SK-N-SH (cell line): ENCODE measurements around the gene THSD7A. TPM values are rescaled to one million over a fixed set of nuclear protein-coding genes. Genes with fewer than 3 reads are reported as not detected.

Source experiments
- CTCF ChIA-PET: fragments of 300-600, 350-600 bp; formaldehyde crosslinking; extraction: SDS; loops from one replicate; lab custom pipeline; 2021; lab: Yijun Ruan, JAX
- POLR2A ChIA-PET: fragments of 350-600 bp; sonication (Branson Sonifier 250); formaldehyde crosslinking; extraction: SDS; loops from one replicate; lab custom pipeline; 2020; ENCODE audit warnings: antibody characterized with exemption, inconsistent platforms; lab: Yijun Ruan, JAX
- DNase-seq: peaks from one replicate; pipeline ENCODE4 v3.0.0; 2012
- H2AFZ ChIP-seq: fragments of 200-600 bp; sonication (generic); 2 replicates; pipeline ENCODE4 v1.8.1; 2016; ENCODE audit warnings: antibody characterized with exemption, mild to moderate bottlenecking, low read depth
- H3F3A ChIP-seq: fragments of 200-600 bp; sonication (generic); replicated peaks from 2 replicates; pipeline ENCODE3; 2016; ENCODE audit warnings: antibody characterized with exemption, mild to moderate bottlenecking; ENCODE audit not compliant: insufficient read depth
- H3K27ac ChIP-seq, 2 experiments: fragments of 200-500 bp in 1 of 2; fragments of 200-600 bp in 1 of 2; sonication (Bioruptor generic) in 1 of 2; sonication (generic), shearing (Covaris generic) in 1 of 2; 2 replicates each; pipeline versions ENCODE4 v1.5.1 to v1.6.1; 2014 to 2016; ENCODE audit warnings: low read depth in 2 of 2, inconsistent platforms in 1 of 2, low read length in 1 of 2, mild to moderate bottlenecking in 1 of 2, mixed read lengths in 1 of 2
- H3K27me3 ChIP-seq: fragments of 200-600 bp; sonication (generic), shearing (Covaris generic); 2 replicates; pipeline ENCODE4 v1.6.1; 2016; ENCODE audit warnings: mixed run types; ENCODE audit not compliant: insufficient read depth
- H3K36me3 ChIP-seq, 2 experiments: fragments of 200-500 bp in 1 of 2; fragments of 200-600 bp in 1 of 2; sonication (Bioruptor generic) in 1 of 2; sonication (generic) in 1 of 2; replicated peaks in 1 of 2; 2 replicates each; pipeline versions ENCODE3 to v1.5.1; 2014 to 2016; ENCODE audit warnings: low read length in 1 of 2, mild to moderate bottlenecking in 1 of 2; ENCODE audit not compliant: insufficient read depth in 2 of 2, control insufficient read depth in 1 of 2
- H3K4me1 ChIP-seq, 2 experiments: fragments of 200-500 bp in 1 of 2; fragments of 200-600 bp in 1 of 2; sonication (Bioruptor generic) in 1 of 2; sonication (generic), shearing (Covaris generic) in 1 of 2; 2 replicates each; pipeline versions ENCODE4 v1.5.1 to v1.6.1; 2014 to 2016; ENCODE audit warnings: low read depth in 1 of 2, low read length in 1 of 2, mixed run types in 1 of 2; ENCODE audit not compliant: insufficient read depth in 2 of 2, control insufficient read depth in 1 of 2
- H3K4me2 ChIP-seq: fragments of 200-600 bp; sonication (generic), shearing (Covaris generic); 2 replicates; pipeline ENCODE4 v1.6.1; 2017; ENCODE audit warnings: mixed run types
- H3K4me3 ChIP-seq, 2 experiments: fragments of 200-500 bp in 1 of 2; fragments of 200-600 bp in 1 of 2; sonication (Bioruptor generic) in 1 of 2; sonication (generic), shearing (Covaris generic) in 1 of 2; 2 replicates each; pipeline versions ENCODE4 v1.5.1 to v1.8.1; 2014 to 2016; ENCODE audit warnings: low read depth in 2 of 2, inconsistent platforms in 1 of 2, low read length in 1 of 2, mild to moderate bottlenecking in 1 of 2, mixed read lengths in 1 of 2, moderate library complexity in 1 of 2
- H3K79me2 ChIP-seq: fragments of 200-600 bp; sonication (generic); 2 replicates; pipeline ENCODE4 v1.8.1; 2017; ENCODE audit warnings: mild to moderate bottlenecking; ENCODE audit not compliant: insufficient read depth
- H3K9ac ChIP-seq: fragments of 200-600 bp; sonication (generic); 2 replicates; pipeline ENCODE4 v1.6.1; 2017; ENCODE audit warnings: mixed run types
- H3K9me2 ChIP-seq: fragments of 200-600 bp; sonication (generic); 2 replicates; pipeline ENCODE4 v1.6.1; 2017; ENCODE audit warnings: mixed run types
- H3K9me3 ChIP-seq: fragments of 200-600 bp; sonication (generic); 2 replicates; pipeline ENCODE4 v1.6.1; 2017; ENCODE audit warnings: mixed run types, mild to moderate bottlenecking, moderate library complexity
- H4K20me1 ChIP-seq: fragments of 200-600 bp; sonication (generic); 2 replicates; pipeline ENCODE4 v1.6.1; 2017; ENCODE audit warnings: mild to moderate bottlenecking, mixed run types; ENCODE audit not compliant: insufficient read depth
- ELF1 ChIP-seq: IDR thresholded peaks from 2 replicates; pipeline ENCODE4 v1.4.0; 2012
- GATA2 ChIP-seq: sonication (generic); formaldehyde crosslinking; IDR thresholded peaks from 2 replicates; pipeline ENCODE4 v1.5.0; 2020; ENCODE audit warnings: mild to moderate bottlenecking, missing genetic modification reagents
- JUND ChIP-seq: IDR thresholded peaks from 2 replicates; pipeline ENCODE4 v1.4.0; 2012
- RCOR1 ChIP-seq: fragments of 150-350 bp; IDR thresholded peaks from 2 replicates; pipeline ENCODE4 v1.6.1; 2017; ENCODE audit warnings: antibody characterized with exemption, low read length
- RXRA ChIP-seq: IDR thresholded peaks from 2 replicates; pipeline ENCODE4 v1.4.0; 2012; ENCODE audit warnings: low read depth, mild to moderate bottlenecking, borderline replicate concordance
- YY1 ChIP-seq: IDR thresholded peaks from 2 replicates; pipeline ENCODE4 v1.4.0; 2012; ENCODE audit warnings: low read depth, mild to moderate bottlenecking
- WGBS: methylation state at CpG from one replicate; pipeline ENCODE4 v1.1.6; 2017; ENCODE audit warnings: low lambda C conversion rate; 5-methylcytosine and 5-hydroxymethylcytosine counted together
- polyA plus RNA-seq, 3 experiments: library from polyadenylated mRNA; depleted of rRNA; stranded (reverse); fragments of >200 nt; gene quantifications; 2 replicates each; pipeline ENCODE4 v1.2.3, GENCODE V29; 2012
- TF ChIP-seq, protein P1 (sequence below): fragments of 150-350 bp; IDR thresholded peaks from 2 replicates; pipeline ENCODE4 v1.6.1; 2017; ENCODE audit warnings: antibody characterized with exemption, low read length, low read depth, borderline replicate concordance

The THSD7A gene
- polyA plus RNA-seq, 1 of the 3 experiments (the other 2 are of a cell fraction): 0.16 TPM

DNA sequence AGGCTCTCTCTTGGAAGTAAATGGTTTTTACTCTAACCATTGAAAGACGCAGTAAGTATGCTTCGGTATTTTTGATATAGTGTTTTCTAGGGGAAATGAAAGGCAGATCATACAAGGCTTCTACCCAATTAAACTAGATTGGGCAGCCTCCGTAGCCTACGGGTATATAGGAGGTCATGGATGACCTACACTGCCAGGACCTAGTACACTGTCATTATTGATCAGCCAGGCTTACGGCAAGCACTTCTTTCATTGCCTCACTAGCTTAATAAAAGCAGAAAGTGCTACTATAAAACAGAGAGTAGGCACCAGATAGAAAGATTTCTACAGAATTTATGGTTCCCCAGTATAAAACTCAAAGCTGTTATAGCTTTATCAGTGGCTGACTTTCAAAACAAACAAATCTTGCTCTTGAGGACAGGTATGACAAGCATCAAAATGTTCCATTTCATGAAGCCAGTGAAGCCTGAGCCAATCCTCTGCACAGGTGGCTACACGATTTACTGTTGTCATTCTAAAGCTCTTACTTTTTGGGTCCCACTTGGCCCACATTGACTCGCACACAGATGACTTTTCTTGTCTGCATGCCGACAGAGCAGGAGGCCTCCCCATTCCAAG lies 358.1 kb downstream of the THSD7A start:
- WGBS: 61% methylated on average over 8 of the region's 8 CpGs

DNA sequence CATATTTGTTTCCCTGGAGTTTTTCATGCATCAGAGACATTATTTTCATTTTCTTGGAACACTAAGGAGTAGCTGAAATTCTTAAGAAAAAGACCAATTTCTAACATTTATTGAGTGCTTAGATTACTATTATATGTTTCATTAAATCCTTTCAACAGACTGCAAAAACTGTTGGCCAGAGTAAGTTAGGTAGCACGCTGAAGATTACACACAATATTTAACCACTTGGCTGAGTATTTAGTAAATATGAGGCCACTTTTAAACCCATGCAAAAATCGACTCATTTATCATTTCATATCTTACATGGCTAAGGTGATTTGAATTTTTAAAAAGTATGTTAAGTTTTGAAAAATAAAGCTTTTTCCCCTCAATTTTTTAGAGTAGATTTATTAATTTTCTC lies 358.8 kb downstream of the THSD7A start:
- H3K9me3 ChIP-seq: no peaks in the 10 kb centered on the region; the same call in 1 of the 2 replicates
- H3K79me2 ChIP-seq: no peaks in the 10 kb centered on the region
- H2AFZ ChIP-seq: no peak overlapping the region
- no peak for TF ChIP-seq GATA2 (CRISPR knock-in tag)
- no peak for TF ChIP-seq RXRA
- TF ChIP-seq, all 33 proteins: peak for 0
- Histone ChIP-seq H3K4me3 (no peak overlapping the region), H3K4me2 (no peak overlapping the region), H3K4me1 (peaks cover 0 to 6% of the 10 kb centered on the region in 2 experiments; a peak in 2 of 4 replicates), H3K27ac (no peak overlapping the region), H3K27me3 (no peaks in the 10 kb centered on the region), H3K36me3 (peaks cover 0 to 13% of the 10 kb centered on the region in 2 experiments), H3K9ac (no peak overlapping the region), H3K9me2 (no peaks in the 10 kb centered on the region), H4K20me1 (no peaks in the 10 kb centered on the region), H3F3A (no peaks in the 10 kb centered on the region)
- DNase-seq: no peak
- WGBS: 34% methylated on average over 2 of the region's 2 CpGs
- CTCF ChIA-PET: interaction anchor here (0.6 to 1.4 kb wide), 6 partner anchors 10 to 279 kb away, joined by 3 to 4 read pairs (median 3); no protein-coding TSS in a partner anchor
- POLR2A ChIA-PET: no interaction called here

More for the DNA sequence above, 358.1 kb downstream of the THSD7A start:
- H4K20me1 ChIP-seq: no peaks in the 10 kb centered on the region
- no peaks in the 10 kb centered on the region for H3K79me2 ChIP-seq
- no peaks in the 10 kb centered on the region for H3K9me2 ChIP-seq
- POLR2A ChIA-PET: no interaction called here
- no peak for DNase-seq
- CTCF ChIA-PET: interaction anchor here (0.6 to 1.4 kb wide), 4 partner anchors 9 to 278 kb away, joined by 3 to 4 read pairs (median 4); no protein-coding TSS in a partner anchor
- H3K27ac ChIP-seq: no peak overlapping the region
- H3K27me3 ChIP-seq: no peaks in the 10 kb centered on the region
- H3K4me2 ChIP-seq: no peak overlapping the region
- H3K9me3 ChIP-seq: no peaks in the 10 kb centered on the region; the same call in 1 of the 2 replicates
- H3K9ac ChIP-seq: no peak overlapping the region
- peaks cover 0 to 13% of the 10 kb centered on the region in 2 experiments for H3K36me3 ChIP-seq
- H3F3A ChIP-seq: no peaks in the 10 kb centered on the region
- no peak for TF ChIP-seq RCOR1
- TF ChIP-seq, protein P1, sequence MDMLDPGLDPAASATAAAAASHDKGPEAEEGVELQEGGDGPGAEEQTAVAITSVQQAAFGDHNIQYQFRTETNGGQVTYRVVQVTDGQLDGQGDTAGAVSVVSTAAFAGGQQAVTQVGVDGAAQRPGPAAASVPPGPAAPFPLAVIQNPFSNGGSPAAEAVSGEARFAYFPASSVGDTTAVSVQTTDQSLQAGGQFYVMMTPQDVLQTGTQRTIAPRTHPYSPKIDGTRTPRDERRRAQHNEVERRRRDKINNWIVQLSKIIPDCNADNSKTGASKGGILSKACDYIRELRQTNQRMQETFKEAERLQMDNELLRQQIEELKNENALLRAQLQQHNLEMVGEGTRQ: no peak
- H3K4me1 ChIP-seq: peaks cover 0 to 6% of the 10 kb centered on the region in 2 experiments; a peak in 2 of 4 replicates
- H2AFZ ChIP-seq: no peak overlapping the region
- H3K4me3 ChIP-seq: no peak overlapping the region

DNA sequence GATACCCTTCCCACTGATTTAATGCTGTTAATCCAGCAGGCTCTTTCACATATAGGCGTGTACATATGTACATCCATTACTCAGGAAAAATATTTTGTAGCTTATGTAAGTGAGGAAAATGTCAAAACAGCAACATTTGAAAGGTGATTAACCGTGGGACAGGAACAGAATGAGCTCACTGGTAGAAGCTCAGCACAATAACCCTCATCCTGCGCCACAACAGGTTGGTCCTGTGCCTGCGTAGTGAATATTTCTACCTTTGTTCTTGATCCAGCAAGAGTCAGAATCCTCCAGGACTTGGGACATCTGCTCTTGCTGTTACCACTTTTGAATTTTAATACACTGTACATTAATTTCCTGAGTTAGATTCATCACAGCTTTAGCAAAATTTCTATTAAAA lies 359.4 kb downstream of the THSD7A start:
- no peaks in the 10 kb centered on the region for H3F3A ChIP-seq
- no peak overlapping the region for H3K4me3 ChIP-seq
- no peak for DNase-seq
- no peaks in the 10 kb centered on the region for H4K20me1 ChIP-seq
- H3K27me3 ChIP-seq: no peaks in the 10 kb centered on the region
- H3K4me1 ChIP-seq: peaks cover 0 to 6% of the 10 kb centered on the region in 2 experiments; a peak in 2 of 4 replicates
- POLR2A ChIA-PET: no interaction called here
- H3K36me3 ChIP-seq: peaks cover 0 to 15% of the 10 kb centered on the region in 2 experiments
- H3K79me2 ChIP-seq: no peaks in the 10 kb centered on the region
- no peaks in the 10 kb centered on the region; the same call in 1 of the 2 replicates for H3K9me3 ChIP-seq
- H3K9me2 ChIP-seq: no peaks in the 10 kb centered on the region; the same call in 1 of the 2 replicates
- no peak overlapping the region for H2AFZ ChIP-seq
- no peak overlapping the region for H3K9ac ChIP-seq
- CTCF ChIA-PET: interaction anchor here (1.0 to 1.4 kb wide), 3 partner anchors 11 to 15 kb away, joined by 3 to 4 read pairs (median 3); no protein-coding TSS in a partner anchor
- TF ChIP-seq YY1: no peak
- no peak for TF ChIP-seq JUND
- no peak for TF ChIP-seq ELF1
- no peak for TF ChIP-seq GATA2 (CRISPR knock-in tag)
- H3K4me2 ChIP-seq: no peak overlapping the region
- no peak overlapping the region for H3K27ac ChIP-seq
- WGBS: 60% methylated on average over 4 of the region's 4 CpGs
